Cardiac fibroblast (primary cell): Measurements from ENCODE around the gene CMTM3.
A peak's percentile ranks its signal among the peaks of the same experiment; 100 is the strongest.

Experiments
- DNase-seq, 2 donors: peaks; one replicate each; pipeline versions ENCODE4 v3.0.0 to v3.0.0-alpha.2; 2010; ENCODE audit warnings: low read depth in 2 of 2
- H3K4me3 ChIP-seq, 2 donors: replicated peaks in 1 of 2; 1 replicate in 1 of 2; 2 replicates in 1 of 2; pipeline ENCODE4 v1.5.1; 2011; ENCODE audit warnings: low read depth in 2 of 2, low read length in 2 of 2, mild to moderate bottlenecking in 2 of 2, moderate library complexity in 1 of 2
- CTCF ChIP-seq: IDR thresholded peaks from one replicate; pipeline ENCODE4 v1.5.1; 2011; ENCODE audit warnings: low read depth, mild to moderate bottlenecking, low read length, inconsistent platforms

CMTM3 gene

GRCh38 chr16:66662445-66663194 lies 58.1 kb downstream of the CMTM3 start:
- no peak overlapping the region for H3K4me3 ChIP-seq
- DNase-seq, result peak; percentile 58 to 62
- peak; percentile 60 for TF ChIP-seq CTCF
